Esophagus (tissue), 2 donors: Measurements from ENCODE around the gene HOXD8. TPM values are rescaled to one million over a fixed set of nuclear protein-coding genes. Genes with fewer than 3 reads are reported as not detected.

Experiments used
- H3K27ac ChIP-seq, 2 donors: one replicate each; pipeline ENCODE4 v1.5.1; 2013; ENCODE audit warnings: low read depth in 2 of 2, mild to moderate bottlenecking in 2 of 2, inconsistent platforms in 1 of 2, low read length in 1 of 2, moderate library complexity in 1 of 2
- H3K27me3 ChIP-seq, 2 donors: one replicate each; pipeline ENCODE4 v1.6.1; 2013; ENCODE audit warnings: low read length in 2 of 2, control low read depth in 1 of 2, mild to moderate bottlenecking in 1 of 2; ENCODE audit not compliant: insufficient read depth in 2 of 2, control insufficient read depth in 1 of 2
- H3K36me3 ChIP-seq, 2 donors: one replicate each; pipeline ENCODE4 v1.6.1; 2013; ENCODE audit warnings: low read length in 1 of 2; ENCODE audit not compliant: control insufficient read depth in 2 of 2, insufficient read depth in 2 of 2
- H3K4me1 ChIP-seq, 2 donors: one replicate each; pipeline ENCODE4 v1.6.1; 2013; ENCODE audit warnings: low read length in 1 of 2; ENCODE audit not compliant: control insufficient read depth in 2 of 2, insufficient read depth in 2 of 2
- H3K4me3 ChIP-seq, 2 donors: one replicate each; pipeline ENCODE4 v1.5.1; 2013; ENCODE audit warnings: low read length in 2 of 2, mild to moderate bottlenecking in 2 of 2, low read depth in 1 of 2, moderate library complexity in 1 of 2
- H3K9me3 ChIP-seq, 2 donors: one replicate each; pipeline ENCODE4 v1.6.1; 2013; ENCODE audit warnings: mild to moderate bottlenecking in 2 of 2, low read depth in 1 of 2, low read length in 1 of 2, moderate library complexity in 1 of 2; ENCODE audit not compliant: control insufficient read depth in 2 of 2, insufficient read depth in 1 of 2
- WGBS, 2 donors: extraction: QIAGEN DNeasy Blood & Tissue Kit; methylation state at CpG; one replicate each; pipeline ENCODE4 v1.1.7; 2013; 5-methylcytosine and 5-hydroxymethylcytosine counted together
- polyA plus RNA-seq, 2 donors: library from polyadenylated mRNA; stranded (reverse); fragments of 200-250 nt; gene quantifications; one replicate each; pipeline ENCODE4 v1.2.3, GENCODE V29; 2013
- donor health status: healthy with polysubstance abuse.
- donor health status: Bipolar disorder and iron deficiency.

HOXD8 gene
- polyA plus RNA-seq, 2 donors: 1.0 to 1.3 TPM

- H3K9me3 ChIP-seq: peaks cover 2 to 12% of the 10 kb centered on the region in 2 donors
- no peak overlapping the region for H3K4me3 ChIP-seq
- peaks cover 0 to 30% of the 10 kb centered on the region in 2 donors for H3K27me3 ChIP-seq
- no peaks in the 10 kb centered on the region for H3K4me1 ChIP-seq
- no peaks in the 10 kb centered on the region for H3K36me3 ChIP-seq
- H3K27ac ChIP-seq: no peak overlapping the region
- 32 to 38% methylated on average over 6 of the region's 6 CpGs for WGBS, 2 donors
Observed at GRCh38 chr2:176146101-176146500, 16.6 kb downstream of the HOXD8 start.

DNA sequence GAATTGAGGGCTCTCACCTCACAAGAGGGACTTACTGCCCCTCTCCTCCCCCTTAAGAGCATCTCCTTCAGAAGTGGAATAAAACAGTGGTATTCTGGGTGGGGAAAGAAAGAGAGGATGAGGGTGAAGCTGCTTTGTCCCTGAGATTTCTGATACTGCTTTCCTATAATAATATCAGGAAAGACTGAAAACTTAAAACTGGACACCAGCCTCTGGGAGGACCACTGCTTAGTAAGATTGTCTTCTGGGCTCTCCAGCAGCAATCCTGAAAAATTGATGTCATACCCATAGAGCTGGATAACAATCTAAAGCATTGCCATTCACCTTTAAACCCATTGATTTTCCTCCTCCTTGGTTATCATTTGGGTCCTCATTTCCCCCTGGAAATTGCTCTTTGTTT, 17.1 kb downstream of the HOXD8 start:
- no peaks in the 10 kb centered on the region for H3K36me3 ChIP-seq
- H3K4me3 ChIP-seq: no peak overlapping the region
- H3K4me1 ChIP-seq: no peaks in the 10 kb centered on the region
- no peak overlapping the region for H3K27ac ChIP-seq
- peaks cover 2 to 12% of the 10 kb centered on the region in 2 donors for H3K9me3 ChIP-seq
- H3K27me3 ChIP-seq: peaks cover 4 to 35% of the 10 kb centered on the region in 2 donors

DNA sequence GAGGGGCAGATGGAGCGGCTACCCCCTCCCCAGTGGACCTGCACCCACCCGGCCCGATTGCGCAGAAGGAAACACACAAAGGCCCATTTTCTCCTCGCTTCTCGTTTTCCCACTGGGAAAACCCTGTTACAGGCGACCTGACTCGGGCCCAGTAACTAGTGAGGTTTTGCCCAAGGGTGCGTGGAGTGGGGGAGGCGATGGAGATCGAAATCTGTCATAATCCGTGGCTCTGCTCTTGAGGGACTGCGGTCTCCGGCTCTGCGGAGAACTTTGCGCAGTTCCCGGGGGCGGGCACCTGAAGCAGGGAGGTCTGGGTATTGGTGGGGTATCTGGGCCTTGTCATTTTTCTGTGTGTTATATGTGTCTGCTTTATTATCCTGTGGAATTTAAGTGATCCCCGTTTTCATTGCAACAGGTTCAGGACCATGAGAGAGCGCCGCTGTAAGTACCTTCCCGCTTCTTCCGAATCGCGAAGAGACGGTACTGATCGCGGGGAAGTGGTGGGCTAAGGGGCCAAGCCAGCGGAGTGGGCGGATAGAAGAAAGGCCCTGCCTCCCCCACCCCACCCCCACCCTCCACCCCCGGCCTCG, 17.8 kb downstream of the HOXD8 start:
- Histone ChIP-seq H3K9me3 (peaks cover 2 to 12% of the 10 kb centered on the region in 2 donors), H3K4me1 (peaks cover 0 to 2% of the 10 kb centered on the region in 2 donors), H3K4me3 (no peak overlapping the region), H3K36me3 (no peaks in the 10 kb centered on the region), H3K27ac (no peak overlapping the region), H3K27me3 (peaks cover 4 to 42% of the 10 kb centered on the region in 2 donors)
- 32 to 34% methylated on average over 32 of the region's 32 CpGs for WGBS, 2 donors

DNA sequence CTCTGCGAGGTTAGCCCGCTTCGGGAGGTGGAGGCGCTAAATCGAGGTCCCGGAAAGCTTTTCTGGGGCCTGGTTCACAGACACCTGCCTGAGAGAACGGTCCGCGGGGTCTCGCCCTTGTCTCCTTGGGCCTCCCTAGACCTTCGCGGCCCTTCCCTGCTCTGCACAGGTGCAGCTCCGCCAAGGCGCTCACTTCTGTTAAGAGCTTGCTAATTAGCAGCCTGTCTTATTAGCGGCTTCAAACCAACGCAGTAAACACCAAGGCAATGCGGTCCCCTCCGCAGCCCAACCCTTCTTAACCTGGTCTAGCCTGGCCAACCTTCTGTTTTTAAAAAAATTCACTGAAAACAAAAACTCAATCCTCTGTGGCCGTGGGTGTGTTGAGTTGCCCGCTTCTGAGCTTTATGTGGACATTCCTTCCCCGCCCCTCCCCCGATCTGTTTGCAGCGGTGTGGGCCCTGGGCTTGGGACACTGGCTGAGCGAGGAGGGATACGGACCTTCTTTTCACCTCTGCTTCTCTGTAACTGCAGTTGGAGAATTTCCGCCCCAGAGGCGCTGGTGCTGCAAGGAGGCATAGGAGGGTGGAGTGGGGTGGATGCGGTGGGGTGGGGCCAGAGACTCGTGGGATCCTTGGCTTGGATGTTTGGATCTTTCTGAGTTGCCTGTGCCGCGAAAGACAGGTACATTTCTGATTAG, 18.4 kb downstream of the HOXD8 start:
- no peak overlapping the region for H3K4me3 ChIP-seq
- H3K4me1 ChIP-seq: peaks cover 0 to 3% of the 10 kb centered on the region in 2 donors
- H3K27me3 ChIP-seq: peaks cover 4 to 46% of the 10 kb centered on the region in 2 donors
- H3K36me3 ChIP-seq: no peaks in the 10 kb centered on the region
- peaks cover 2 to 12% of the 10 kb centered on the region in 2 donors for H3K9me3 ChIP-seq
- no peak overlapping the region for H3K27ac ChIP-seq
- 19 to 25% methylated on average over 31 of the region's 31 CpGs for WGBS, 2 donors

- Histone ChIP-seq H3K36me3 (no peaks in the 10 kb centered on the region), H3K9me3 (peaks cover 2 to 12% of the 10 kb centered on the region in 2 donors), H3K4me1 (peaks cover 0 to 3% of the 10 kb centered on the region in 2 donors), H3K4me3 (no peak overlapping the region), H3K27ac (no peak overlapping the region), H3K27me3 (peaks cover 4 to 49% of the 10 kb centered on the region in 2 donors)
- 31% methylated on average over 11 of the region's 11 CpGs for WGBS, 2 donors
Observed at GRCh38 chr2:176148751-176149421, 19.4 kb downstream of the HOXD8 start.

DNA sequence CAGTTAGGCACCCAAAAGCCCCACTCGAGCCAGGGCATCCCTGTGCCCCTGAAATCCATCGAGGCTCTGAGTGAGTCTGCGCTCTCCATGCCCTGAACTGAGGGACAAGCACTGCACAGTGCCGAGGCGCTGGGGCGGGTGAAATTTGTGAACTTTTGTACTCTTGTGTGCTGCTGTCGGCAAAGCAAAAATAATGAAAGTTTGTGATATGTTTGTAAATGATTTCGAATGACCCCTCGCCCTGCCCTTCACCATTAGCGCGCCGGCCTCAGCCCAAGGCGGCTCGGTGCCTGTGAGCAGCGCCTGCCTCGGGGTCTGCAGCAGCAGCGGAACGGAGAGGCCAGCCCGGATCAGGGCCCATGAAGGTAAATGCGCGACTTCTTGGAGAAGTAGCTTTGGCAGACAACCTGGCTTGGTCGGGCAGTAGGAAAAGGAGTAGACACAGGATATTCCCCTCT, 20.0 kb downstream of the HOXD8 start:
- Histone ChIP-seq H3K27ac (no peak overlapping the region), H3K27me3 (peaks cover 4 to 49% of the 10 kb centered on the region in 2 donors), H3K4me3 (no peak overlapping the region), H3K9me3 (peaks cover 2 to 12% of the 10 kb centered on the region in 2 donors), H3K4me1 (peaks cover 0 to 3% of the 10 kb centered on the region in 2 donors), H3K36me3 (no peaks in the 10 kb centered on the region)
- 32 to 53% methylated on average over 22 of the region's 22 CpGs for WGBS, 2 donors

GRCh38 chr2:176149939-176150583, 20.6 kb downstream of the HOXD8 start:
- Histone ChIP-seq H3K4me1 (peaks cover 0 to 3% of the 10 kb centered on the region in 2 donors), H3K27me3 (peaks cover 4 to 48% of the 10 kb centered on the region in 2 donors), H3K27ac (no peak overlapping the region), H3K36me3 (no peaks in the 10 kb centered on the region), H3K9me3 (peaks cover 2 to 12% of the 10 kb centered on the region in 2 donors), H3K4me3 (no peak overlapping the region)
- 35 to 50% methylated on average over 24 of the region's 24 CpGs for WGBS, 2 donors

- Histone ChIP-seq H3K9me3 (peaks cover 2 to 12% of the 10 kb centered on the region in 2 donors), H3K4me3 (no peak overlapping the region), H3K36me3 (no peaks in the 10 kb centered on the region), H3K27ac (no peak overlapping the region), H3K27me3 (peaks cover 4 to 44% of the 10 kb centered on the region in 2 donors), H3K4me1 (peaks cover 0 to 3% of the 10 kb centered on the region in 2 donors)
- WGBS, 2 donors: 37 to 53% methylated on average over 14 of the region's 14 CpGs
Observed at GRCh38 chr2:176150584-176151441, 21.3 kb downstream of the HOXD8 start.
